Sigmoid colon (tissue), 4 donors: ENCODE data around the gene FOXO6.

Experiments used
- EP300 ChIP-seq, 4 donors: sonication (generic); formaldehyde crosslinking; IDR thresholded peaks; one replicate each; pipeline ENCODE4 v1.6.1; 2017; ENCODE audit warnings: antibody characterized with exemption in 4 of 4
- POLR2A ChIP-seq, 2 donors: fragments of 450-650 bp; IDR thresholded peaks; one replicate each; pipeline ENCODE4 v1.6.1; 2016; ENCODE audit warnings: antibody characterized with exemption in 2 of 2, mild to moderate bottlenecking in 2 of 2, moderate library complexity in 2 of 2
- TF ChIP-seq, protein P1 (sequence below), 4 experiments: fragments of 450-650 bp in 3 of 4; fragments of 200-600 bp in 1 of 4; IDR thresholded peaks; one replicate each; pipeline ENCODE4 v1.5.1; 2016 to 2019; ENCODE audit warnings: antibody characterized with exemption in 4 of 4, mild to moderate bottlenecking in 3 of 4, moderate library complexity in 2 of 4

DNA sequence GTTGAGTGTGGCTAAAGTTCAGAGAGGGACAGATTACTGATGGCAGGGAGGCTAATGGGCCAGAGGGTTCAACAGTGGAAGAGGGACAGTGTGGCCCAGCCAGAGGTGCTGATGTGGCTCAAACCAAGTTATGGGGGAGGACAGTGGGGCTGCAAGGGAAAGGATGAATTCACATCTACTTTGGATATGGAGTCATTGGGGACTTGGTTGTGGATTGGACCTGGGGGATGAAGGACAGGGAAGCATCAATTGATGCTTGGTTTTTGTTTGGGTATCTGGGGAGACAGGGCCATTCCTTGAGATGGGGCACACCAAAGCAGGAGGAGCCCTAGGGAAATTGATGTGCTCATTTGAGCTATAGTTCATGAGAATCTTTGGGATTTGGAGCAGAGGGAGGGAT lies 23.3 kb downstream of the FOXO6 start:
- TF ChIP-seq, protein P1, sequence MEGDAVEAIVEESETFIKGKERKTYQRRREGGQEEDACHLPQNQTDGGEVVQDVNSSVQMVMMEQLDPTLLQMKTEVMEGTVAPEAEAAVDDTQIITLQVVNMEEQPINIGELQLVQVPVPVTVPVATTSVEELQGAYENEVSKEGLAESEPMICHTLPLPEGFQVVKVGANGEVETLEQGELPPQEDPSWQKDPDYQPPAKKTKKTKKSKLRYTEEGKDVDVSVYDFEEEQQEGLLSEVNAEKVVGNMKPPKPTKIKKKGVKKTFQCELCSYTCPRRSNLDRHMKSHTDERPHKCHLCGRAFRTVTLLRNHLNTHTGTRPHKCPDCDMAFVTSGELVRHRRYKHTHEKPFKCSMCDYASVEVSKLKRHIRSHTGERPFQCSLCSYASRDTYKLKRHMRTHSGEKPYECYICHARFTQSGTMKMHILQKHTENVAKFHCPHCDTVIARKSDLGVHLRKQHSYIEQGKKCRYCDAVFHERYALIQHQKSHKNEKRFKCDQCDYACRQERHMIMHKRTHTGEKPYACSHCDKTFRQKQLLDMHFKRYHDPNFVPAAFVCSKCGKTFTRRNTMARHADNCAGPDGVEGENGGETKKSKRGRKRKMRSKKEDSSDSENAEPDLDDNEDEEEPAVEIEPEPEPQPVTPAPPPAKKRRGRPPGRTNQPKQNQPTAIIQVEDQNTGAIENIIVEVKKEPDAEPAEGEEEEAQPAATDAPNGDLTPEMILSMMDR (IDR thresholded peaks at IDR 0.05), result no peak
- TF ChIP-seq EP300 (IDR thresholded peaks at IDR 0.05), result no peak
- no peak for TF ChIP-seq POLR2A (IDR thresholded peaks at IDR 0.05)
